A549 (cell line): Measurements from ENCODE around the gene LDHAL6B. TPM values are rescaled to one million over a fixed set of nuclear protein-coding genes. Genes with fewer than 3 reads are reported as not detected.

Experiments
- ATAC-seq, 2 experiments: fragments of 200-7000 bp in 1 of 2; fragments of >200 bp in 1 of 2; cut with Nextera tagmentation in 1 of 2; cut with Tn5 transposase in 1 of 2; 3 replicates each; pipeline versions ENCODE4 v1.8.0 to v1.9.1; 2018 to 2020; ENCODE audit warnings: mild to moderate bottlenecking in 1 of 2, moderate library complexity in 1 of 2
- CTCF ChIA-PET: fragments of 300-600 bp; sonication (Branson Sonifier 250); formaldehyde crosslinking; extraction: SDS; loops from one replicate; lab custom pipeline; 2021; ENCODE audit warnings: antibody characterized with exemption, inconsistent platforms; lab: Yijun Ruan, JAX
- POLR2A ChIA-PET: fragments of 350-600 bp; formaldehyde crosslinking; extraction: SDS; loops from one replicate; lab custom pipeline; 2021; ENCODE audit warnings: antibody characterized with exemption, inconsistent platforms; lab: Yijun Ruan, JAX
- DNase-seq, 2 experiments: peaks; one replicate each; pipeline versions ENCODE4 v3.0.0 to v3.0.0-alpha.2; 2011 to 2016; ENCODE audit warnings: low read depth in 1 of 2, low spot score in 1 of 2
- FAIRE-seq: peaks from 2 replicates; lab custom pipeline; 2011; peaks lifted over from hg19 to GRCh38; lab: Jason Lieb, UNC
- H3K27ac ChIP-seq, 2 experiments: fragments of >200 bp; sonication (Bioruptor Twin); formaldehyde crosslinking; 3 replicates each; pipeline ENCODE4 v1.5.1; 2016 to 2017
- H3K4me1 ChIP-seq: fragments of >200 bp; sonication (Bioruptor Twin); formaldehyde crosslinking; 3 replicates; pipeline ENCODE4 v1.6.1; 2016
- H3K4me2 ChIP-seq: fragments of >200 bp; sonication (Bioruptor Twin); formaldehyde crosslinking; 3 replicates; pipeline ENCODE4 v1.6.1; 2016
- H3K4me3 ChIP-seq: fragments of >200 bp; sonication (Bioruptor Twin); formaldehyde crosslinking; 3 replicates; pipeline ENCODE4 v1.5.1; 2016
- H3K9me3 ChIP-seq: fragments of >200 bp; sonication (Bioruptor Twin); formaldehyde crosslinking; 3 replicates; pipeline ENCODE4 v1.6.1; 2016
- BHLHE40 ChIP-seq: IDR thresholded peaks from 2 replicates; pipeline ENCODE4 v1.6.1; 2012; ENCODE audit warnings: low read depth, low read length, inconsistent platforms
- CBX8 ChIP-seq: fragments of 200-600 bp; sonication (generic); IDR thresholded peaks from 2 replicates; pipeline ENCODE4 v1.6.1; 2016
- CHD2 ChIP-seq: fragments of 150-350 bp; IDR thresholded peaks from 2 replicates; pipeline ENCODE4 v1.6.1; 2014; ENCODE audit warnings: low read length; ENCODE audit not compliant: partially characterized antibody
- EHF ChIP-seq: fragments of 250-450 bp; sonication (Bioruptor Pico); IDR thresholded peaks from 2 replicates; pipeline ENCODE4 v1.5.0; 2020; ENCODE audit warnings: mild to moderate bottlenecking
- EP300 ChIP-seq, 2 experiments: fragments of >200 bp; sonication (Bioruptor Twin); formaldehyde crosslinking; IDR thresholded peaks; 2 replicates in 1 of 2; 3 replicates in 1 of 2; pipeline ENCODE4 v1.6.1; 2016 to 2017
- ESRRA ChIP-seq: fragments of 150-350 bp; IDR thresholded peaks from 2 replicates; pipeline ENCODE4 v1.6.1; 2014; ENCODE audit warnings: mild to moderate bottlenecking, low read length, borderline replicate concordance
- HDAC2 ChIP-seq: fragments of 200-600 bp; sonication (generic); IDR thresholded peaks from 2 replicates; pipeline ENCODE4 v1.6.1; 2016
- HEYL ChIP-seq: fragments of 250-450 bp; sonication (Bioruptor Pico); IDR thresholded peaks from 2 replicates; pipeline ENCODE4 v1.8.0; 2021; ENCODE audit warnings: mild to moderate bottlenecking, moderate library complexity
- HOXB5 ChIP-seq: fragments of 250-450 bp; sonication (Bioruptor Pico); IDR thresholded peaks from 2 replicates; pipeline ENCODE4 v1.5.0; 2020; ENCODE audit warnings: mild to moderate bottlenecking, moderate library complexity
- JUNB ChIP-seq: fragments of >200 bp; sonication (Bioruptor Twin); formaldehyde crosslinking; IDR thresholded peaks from 2 replicates; pipeline ENCODE4 v1.6.1; 2016
- NFE2L2 ChIP-seq: fragments of 150-350 bp; conservative IDR thresholded peaks from 2 replicates; pipeline ENCODE4 v1.6.1; 2014; ENCODE audit warnings: low read length
- PHF8 ChIP-seq: fragments of 200-600 bp; sonication (generic); IDR thresholded peaks from 2 replicates; pipeline ENCODE4 v1.6.1; 2016; ENCODE audit warnings: low read depth, mild to moderate bottlenecking, antibody characterized with exemption, moderate library complexity, borderline replicate concordance
- POLR2AphosphoS2 ChIP-seq: conservative IDR thresholded peaks from 2 replicates; pipeline ENCODE4 v1.6.1; 2012; ENCODE audit warnings: low read length, improper control_type of control experiment, inconsistent platforms
- RFX5 ChIP-seq: fragments of 450-650 bp; IDR thresholded peaks from 2 replicates; pipeline ENCODE4 v1.7.1; 2014; ENCODE audit warnings: antibody characterized with exemption, mild to moderate bottlenecking, moderate library complexity
- RNF2 ChIP-seq: fragments of 200-600 bp; sonication (generic); IDR thresholded peaks from 2 replicates; pipeline ENCODE4 v1.6.1; 2016; ENCODE audit warnings: low read depth, mild to moderate bottlenecking, antibody characterized with exemption, moderate library complexity, borderline replicate concordance
- SMC3 ChIP-seq: fragments of >200 bp; sonication (Bioruptor Twin); formaldehyde crosslinking; IDR thresholded peaks from 3 replicates; pipeline ENCODE4 v1.6.1; 2018; ENCODE audit warnings: inconsistent platforms
- TFCP2L1 ChIP-seq: fragments of 250-450 bp; sonication (Bioruptor Pico); IDR thresholded peaks from 2 replicates; pipeline ENCODE4 v1.5.0; 2021; ENCODE audit warnings: mild to moderate bottlenecking
- TP53 ChIP-seq: fragments of 250-450 bp; sonication (Bioruptor Pico); IDR thresholded peaks from 2 replicates; pipeline ENCODE4 v1.5.0; 2021; ENCODE audit warnings: mild to moderate bottlenecking, moderate library complexity
- ZC3H11A ChIP-seq: fragments of 450-650 bp; IDR thresholded peaks from 2 replicates; pipeline ENCODE4 v1.6.1; 2014; ENCODE audit warnings: antibody characterized with exemption, mild to moderate bottlenecking
- ZSCAN20 ChIP-seq: fragments of 250-450 bp; sonication (Bioruptor Pico); IDR thresholded peaks from 2 replicates; pipeline ENCODE4 v1.8.0; 2022; ENCODE audit warnings: mild to moderate bottlenecking, moderate library complexity
- WGBS: methylation state at CpG from one replicate; pipeline ENCODE4 v1.1.6; 2017; ENCODE audit errors: missing lambda C conversion rate; 5-methylcytosine and 5-hydroxymethylcytosine counted together
- polyA plus RNA-seq, 4 experiments: library from polyadenylated mRNA; depleted of rRNA in 3 of 4; stranded (reverse); fragments of >200 nt; fragmentation: RNase III in 1 of 4; extraction: RNeasy Plus Mini Kit Qiagen cat#74134 plus additional on column Dnase treatment in 1 of 4; gene quantifications; 2 replicates in 3 of 4; 3 replicates in 1 of 4; pipeline ENCODE4 v1.2.3, GENCODE V29; 2011 to 2017
- TF ChIP-seq, protein P1 (sequence below): IDR thresholded peaks from 2 replicates; pipeline ENCODE4 v1.6.1; 2012
- TF ChIP-seq, protein P2 (sequence below): fragments of >200 bp; sonication (Bioruptor Twin); formaldehyde crosslinking; IDR thresholded peaks from 3 replicates; pipeline ENCODE4 v1.6.1; 2016
- TF ChIP-seq, protein P3 (sequence below): IDR thresholded peaks from 2 replicates; pipeline ENCODE4 v1.6.1; 2012; ENCODE audit warnings: low read depth, borderline replicate concordance
- TF ChIP-seq, protein P4 (sequence below): IDR thresholded peaks from 2 replicates; pipeline ENCODE4 v1.6.1; 2012
- TF ChIP-seq, protein P5 (sequence below): fragments of >200 bp; sonication (Bioruptor Twin); formaldehyde crosslinking; IDR thresholded peaks from 2 replicates; pipeline ENCODE4 v1.6.1; 2016
- TF ChIP-seq, protein P6 (sequence below): fragments of 250-450 bp; sonication (Bioruptor Pico); IDR thresholded peaks from 2 replicates; pipeline ENCODE4 v1.5.0; 2020; ENCODE audit warnings: low read depth, mild to moderate bottlenecking, moderate library complexity

The LDHAL6B gene
- polyA plus RNA-seq, 2 of the 4 experiments (the other 2 are of a cell fraction) = not detected

DNA sequence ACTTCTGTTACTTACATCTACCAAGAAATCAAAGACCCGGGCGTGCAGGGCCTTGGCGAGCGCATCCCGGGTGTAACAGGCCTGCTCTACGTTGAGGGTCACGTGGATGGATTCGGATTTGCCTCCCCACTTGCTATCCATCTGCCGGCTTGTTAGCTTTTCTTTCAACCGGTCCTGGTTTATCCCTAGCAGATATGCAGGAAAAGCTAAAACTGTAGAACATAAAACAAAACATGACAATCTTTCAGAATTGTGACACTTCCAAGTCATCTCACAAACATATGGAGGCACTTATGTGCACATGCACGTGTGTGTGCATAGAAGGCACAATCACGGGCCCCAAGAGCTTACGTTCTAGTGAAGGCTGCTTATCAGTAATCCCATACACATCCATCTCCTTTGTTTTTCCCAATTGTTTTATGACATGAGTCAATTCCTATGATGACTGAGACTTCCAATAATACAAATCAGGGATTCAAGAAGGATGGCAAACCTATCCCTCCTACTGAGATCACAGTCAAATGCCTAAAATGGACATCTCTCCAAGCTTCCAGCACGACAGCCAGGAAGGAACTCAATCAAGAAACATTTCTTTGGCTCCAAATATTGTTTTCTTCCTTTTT is 11.3 kb downstream of the LDHAL6B start:
- H3K4me3 ChIP-seq = no peak overlapping the region
- peaks cover 16% of the 10 kb centered on the region for H3K4me1 ChIP-seq
- ATAC-seq (no peak), FAIRE-seq (peak; percentile 78), DNase-seq (no peak)
- H3K27ac ChIP-seq = 0 out of 6 replicates have a peak overlapping the region, but pooled peaks of 1 of the 2 experiments have one; percentile 7
- TF ChIP-seq, protein P1, sequence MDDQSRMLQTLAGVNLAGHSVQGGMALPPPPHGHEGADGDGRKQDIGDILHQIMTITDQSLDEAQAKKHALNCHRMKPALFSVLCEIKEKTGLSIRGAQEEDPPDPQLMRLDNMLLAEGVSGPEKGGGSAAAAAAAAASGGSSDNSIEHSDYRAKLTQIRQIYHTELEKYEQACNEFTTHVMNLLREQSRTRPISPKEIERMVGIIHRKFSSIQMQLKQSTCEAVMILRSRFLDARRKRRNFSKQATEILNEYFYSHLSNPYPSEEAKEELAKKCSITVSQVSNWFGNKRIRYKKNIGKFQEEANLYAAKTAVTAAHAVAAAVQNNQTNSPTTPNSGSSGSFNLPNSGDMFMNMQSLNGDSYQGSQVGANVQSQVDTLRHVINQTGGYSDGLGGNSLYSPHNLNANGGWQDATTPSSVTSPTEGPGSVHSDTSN = no peak
- TF ChIP-seq CBX8 (no peak), BHLHE40 (no peak), POLR2AphosphoS2 (no peak), ESRRA (no peak), RNF2 (no peak), NFE2L2 (no peak), ZC3H11A (no peak), SMC3 (no peak)
- TF ChIP-seq, protein P2, sequence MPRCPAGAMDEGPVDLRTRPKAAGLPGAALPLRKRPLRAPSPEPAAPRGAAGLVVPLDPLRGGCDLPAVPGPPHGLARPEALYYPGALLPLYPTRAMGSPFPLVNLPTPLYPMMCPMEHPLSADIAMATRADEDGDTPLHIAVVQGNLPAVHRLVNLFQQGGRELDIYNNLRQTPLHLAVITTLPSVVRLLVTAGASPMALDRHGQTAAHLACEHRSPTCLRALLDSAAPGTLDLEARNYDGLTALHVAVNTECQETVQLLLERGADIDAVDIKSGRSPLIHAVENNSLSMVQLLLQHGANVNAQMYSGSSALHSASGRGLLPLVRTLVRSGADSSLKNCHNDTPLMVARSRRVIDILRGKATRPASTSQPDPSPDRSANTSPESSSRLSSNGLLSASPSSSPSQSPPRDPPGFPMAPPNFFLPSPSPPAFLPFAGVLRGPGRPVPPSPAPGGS = no peak
- TF ChIP-seq, protein P3, sequence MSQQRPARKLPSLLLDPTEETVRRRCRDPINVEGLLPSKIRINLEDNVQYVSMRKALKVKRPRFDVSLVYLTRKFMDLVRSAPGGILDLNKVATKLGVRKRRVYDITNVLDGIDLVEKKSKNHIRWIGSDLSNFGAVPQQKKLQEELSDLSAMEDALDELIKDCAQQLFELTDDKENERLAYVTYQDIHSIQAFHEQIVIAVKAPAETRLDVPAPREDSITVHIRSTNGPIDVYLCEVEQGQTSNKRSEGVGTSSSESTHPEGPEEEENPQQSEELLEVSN = no peak
- TF ChIP-seq, protein P4, sequence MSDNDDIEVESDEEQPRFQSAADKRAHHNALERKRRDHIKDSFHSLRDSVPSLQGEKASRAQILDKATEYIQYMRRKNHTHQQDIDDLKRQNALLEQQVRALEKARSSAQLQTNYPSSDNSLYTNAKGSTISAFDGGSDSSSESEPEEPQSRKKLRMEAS = no peak
- ChIA-PET POLR2A (no interaction called here), CTCF (interaction anchor here (1.0 to 1.5 kb wide), 5 partner anchors 27 to 283 kb away, joined by 3 to 6 read pairs (median 3); no protein-coding TSS in a partner anchor)
- 96% methylated on average over 14 of the region's 14 CpGs for WGBS
- no peak overlapping the region for H3K4me2 ChIP-seq
- no peaks in the 10 kb centered on the region for H3K9me3 ChIP-seq

DNA sequence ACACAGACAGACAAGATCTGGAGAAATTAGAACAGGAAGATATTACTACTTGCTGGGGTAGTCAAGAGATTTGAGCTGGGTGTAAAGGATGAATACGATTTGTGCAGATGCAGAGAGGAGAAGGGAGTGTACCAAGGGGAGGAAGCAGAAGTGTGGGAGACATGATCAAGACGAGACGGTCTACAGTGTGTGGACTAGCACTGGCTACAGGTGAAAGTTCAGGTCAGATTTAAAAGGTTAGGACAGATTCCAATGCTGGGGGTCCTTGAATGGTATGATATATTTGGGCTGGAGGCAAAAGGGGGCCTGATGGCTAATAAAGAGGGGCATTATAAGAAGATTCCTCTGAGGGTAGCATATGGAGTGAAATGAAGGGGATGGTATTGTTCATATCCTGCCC is 12.1 kb downstream of the LDHAL6B start:
- ATAC-seq (no peak), DNase-seq (no peak), FAIRE-seq (no peak)
- Histone ChIP-seq H3K27ac (no peak overlapping the region), H3K4me2 (no peak overlapping the region), H3K9me3 (no peaks in the 10 kb centered on the region), H3K4me1 (peaks cover 16% of the 10 kb centered on the region), H3K4me3 (no peak overlapping the region)
- ChIA-PET POLR2A (no interaction called here), CTCF (interaction anchor here (0.6 to 1.5 kb wide), 4 partner anchors 28 to 282 kb away, joined by 3 to 4 read pairs (median 3); no protein-coding TSS in a partner anchor)
- 90% methylated on average over 3 of the region's 3 CpGs for WGBS
- TF ChIP-seq CHD2 = no peak
- TF ChIP-seq, protein P5, sequence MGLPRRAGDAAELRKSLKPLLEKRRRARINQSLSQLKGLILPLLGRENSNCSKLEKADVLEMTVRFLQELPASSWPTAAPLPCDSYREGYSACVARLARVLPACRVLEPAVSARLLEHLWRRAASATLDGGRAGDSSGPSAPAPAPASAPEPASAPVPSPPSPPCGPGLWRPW = no peak
- TF ChIP-seq EHF = no peak
- no peak for TF ChIP-seq RFX5
- TF ChIP-seq TP53 = no peak
- no peak for TF ChIP-seq HOXB5 (CRISPR knock-in tag)
- TF ChIP-seq JUNB = no peak
- TF ChIP-seq HEYL (CRISPR knock-in tag) = no peak
- TF ChIP-seq, protein P6, sequence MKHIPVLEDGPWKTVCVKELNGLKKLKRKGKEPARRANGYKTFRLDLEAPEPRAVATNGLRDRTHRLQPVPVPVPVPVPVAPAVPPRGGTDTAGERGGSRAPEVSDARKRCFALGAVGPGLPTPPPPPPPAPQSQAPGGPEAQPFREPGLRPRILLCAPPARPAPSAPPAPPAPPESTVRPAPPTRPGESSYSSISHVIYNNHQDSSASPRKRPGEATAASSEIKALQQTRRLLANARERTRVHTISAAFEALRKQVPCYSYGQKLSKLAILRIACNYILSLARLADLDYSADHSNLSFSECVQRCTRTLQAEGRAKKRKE = no peak
- TF ChIP-seq HDAC2 = no peak
- no peak for TF ChIP-seq EP300 (IDR thresholded peaks at IDR 0.05)
- no peak for TF ChIP-seq PHF8
- no peak for TF ChIP-seq ZSCAN20 (CRISPR knock-in tag)
- no peak for TF ChIP-seq TFCP2L1
- no peak for TF ChIP-seq ESRRA
